ENCODE data around the gene FSTL5.

- TF ChIP-seq CTCF (IDR thresholded peaks at IDR 0.05), result no peak
- no peak for TF ChIP-seq POLR2A (IDR thresholded peaks at IDR 0.05)
Measured at GRCh38 chr4:161817914-161818313, 345.9 kb downstream of the FSTL5 start.
